Loucy (cell line): ENCODE results near the gene NFATC4.

Experiments used
- EZH2phosphoT487 ChIP-seq: fragments of 200-600 bp; IDR thresholded peaks from 2 replicates; pipeline ENCODE4 v1.6.1; 2018; ENCODE audit warnings: antibody characterized with exemption, mild to moderate bottlenecking, moderate library complexity, borderline replicate concordance
- TF ChIP-seq, protein P1 (sequence below): fragments of 200-600 bp; sonication (generic); conservative IDR thresholded peaks from 2 replicates; pipeline ENCODE4 v1.5.1; 2014; ENCODE audit warnings: mild to moderate bottlenecking, antibody characterized with exemption, low read length

DNA sequence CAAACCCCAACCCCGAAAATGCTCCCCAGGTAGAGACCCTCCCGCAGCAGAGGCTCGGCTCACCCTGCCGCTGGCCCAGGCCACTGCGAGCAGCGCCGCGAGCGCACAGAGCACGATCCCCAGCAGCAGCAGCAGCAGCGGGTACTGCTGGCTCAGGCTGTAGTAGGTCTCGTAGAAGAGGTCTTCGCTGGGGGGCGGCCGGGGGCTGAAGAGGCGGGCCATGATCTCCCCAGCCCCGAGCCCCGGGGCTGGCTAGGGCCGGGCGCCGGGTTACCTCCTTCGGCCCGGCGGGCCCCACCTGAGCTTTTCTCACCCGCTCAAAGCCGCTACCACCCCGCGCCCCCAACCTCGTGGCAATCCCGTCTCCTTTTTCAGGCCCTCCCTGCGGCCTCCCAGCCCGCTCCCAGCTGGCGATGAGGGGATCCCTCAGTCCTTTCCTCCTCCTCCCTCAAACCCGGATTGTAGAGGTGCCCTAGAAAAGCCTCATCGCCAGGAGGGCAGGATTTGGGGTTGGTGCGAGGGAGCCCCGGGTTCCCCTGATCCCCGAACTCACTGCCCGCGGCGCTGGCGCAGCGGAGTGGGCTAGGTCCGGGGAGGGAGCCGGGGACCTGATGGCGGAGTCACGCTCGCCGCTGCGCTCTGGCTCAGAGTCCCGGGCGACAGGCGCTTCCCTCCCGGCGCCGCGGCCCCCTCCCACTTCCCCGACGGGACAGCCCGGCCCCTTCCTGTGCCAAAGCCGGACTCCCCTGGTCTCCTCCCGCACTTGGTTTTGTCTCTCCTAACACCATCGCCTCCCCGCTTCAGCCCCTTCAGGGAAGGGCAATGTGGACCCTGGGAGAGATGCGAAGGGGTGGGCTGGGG, 33.3 kb upstream of the NFATC4 start, which contains the start of gene ADCY4:
- TF ChIP-seq, protein P1, sequence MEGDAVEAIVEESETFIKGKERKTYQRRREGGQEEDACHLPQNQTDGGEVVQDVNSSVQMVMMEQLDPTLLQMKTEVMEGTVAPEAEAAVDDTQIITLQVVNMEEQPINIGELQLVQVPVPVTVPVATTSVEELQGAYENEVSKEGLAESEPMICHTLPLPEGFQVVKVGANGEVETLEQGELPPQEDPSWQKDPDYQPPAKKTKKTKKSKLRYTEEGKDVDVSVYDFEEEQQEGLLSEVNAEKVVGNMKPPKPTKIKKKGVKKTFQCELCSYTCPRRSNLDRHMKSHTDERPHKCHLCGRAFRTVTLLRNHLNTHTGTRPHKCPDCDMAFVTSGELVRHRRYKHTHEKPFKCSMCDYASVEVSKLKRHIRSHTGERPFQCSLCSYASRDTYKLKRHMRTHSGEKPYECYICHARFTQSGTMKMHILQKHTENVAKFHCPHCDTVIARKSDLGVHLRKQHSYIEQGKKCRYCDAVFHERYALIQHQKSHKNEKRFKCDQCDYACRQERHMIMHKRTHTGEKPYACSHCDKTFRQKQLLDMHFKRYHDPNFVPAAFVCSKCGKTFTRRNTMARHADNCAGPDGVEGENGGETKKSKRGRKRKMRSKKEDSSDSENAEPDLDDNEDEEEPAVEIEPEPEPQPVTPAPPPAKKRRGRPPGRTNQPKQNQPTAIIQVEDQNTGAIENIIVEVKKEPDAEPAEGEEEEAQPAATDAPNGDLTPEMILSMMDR, result no peak
- TF ChIP-seq EZH2phosphoT487, result no peak
